Measurements from ENCODE around the gene RAPSN.

RAPSN gene

GRCh38 chr11:47390422-47390760 lies 58.5 kb downstream of the RAPSN start:
- no peak for DNase-seq (ENCODE audit: low read depth in 2 of 2)

DNA sequence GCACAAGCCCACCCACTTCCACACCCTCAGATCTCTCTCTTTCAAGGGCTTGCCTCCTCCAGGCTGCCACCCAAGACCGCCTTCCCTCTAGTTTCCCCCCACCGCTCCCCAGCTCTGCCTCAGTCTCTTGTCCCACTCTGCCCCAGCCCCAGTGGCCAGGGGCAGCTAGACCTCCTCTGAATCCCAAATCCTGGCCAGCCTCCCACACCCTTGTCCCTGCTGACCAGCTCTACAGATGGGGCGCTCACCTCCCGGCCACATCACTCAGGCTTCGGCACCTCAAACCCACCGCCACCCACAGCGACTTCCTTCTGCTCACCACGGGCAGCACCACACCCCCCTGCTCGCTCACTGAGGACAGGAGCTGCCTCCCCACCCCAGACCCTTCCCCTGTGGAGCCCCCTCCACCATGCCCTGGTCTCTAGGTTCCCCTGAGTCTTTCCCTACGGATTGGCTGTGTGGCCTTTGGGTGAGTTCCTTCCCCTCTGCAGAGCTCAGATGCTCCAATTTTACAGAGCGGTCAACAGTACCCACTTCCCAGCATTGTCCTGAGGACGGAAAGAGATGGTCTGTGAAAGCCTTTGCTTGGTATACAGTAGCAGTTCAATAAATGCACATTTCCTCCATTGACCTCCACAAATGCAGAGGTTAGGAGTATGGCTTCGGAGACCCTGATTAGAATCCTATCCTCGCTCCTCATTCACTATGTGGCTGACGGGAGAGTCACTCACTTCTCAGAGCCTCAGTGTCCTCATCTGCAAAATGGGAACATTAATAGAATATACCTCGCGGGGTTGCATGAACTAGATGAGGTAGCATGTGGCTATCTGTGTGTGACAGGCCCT lies 59.1 kb downstream of the RAPSN start:
- DNase-seq (ENCODE audit: low read depth in 2 of 2): no peak

- no peak for DNase-seq (ENCODE audit: low read depth in 2 of 2)
Observed at GRCh38 chr11:47388697-47389576, 60.0 kb downstream of the RAPSN start.

DNA sequence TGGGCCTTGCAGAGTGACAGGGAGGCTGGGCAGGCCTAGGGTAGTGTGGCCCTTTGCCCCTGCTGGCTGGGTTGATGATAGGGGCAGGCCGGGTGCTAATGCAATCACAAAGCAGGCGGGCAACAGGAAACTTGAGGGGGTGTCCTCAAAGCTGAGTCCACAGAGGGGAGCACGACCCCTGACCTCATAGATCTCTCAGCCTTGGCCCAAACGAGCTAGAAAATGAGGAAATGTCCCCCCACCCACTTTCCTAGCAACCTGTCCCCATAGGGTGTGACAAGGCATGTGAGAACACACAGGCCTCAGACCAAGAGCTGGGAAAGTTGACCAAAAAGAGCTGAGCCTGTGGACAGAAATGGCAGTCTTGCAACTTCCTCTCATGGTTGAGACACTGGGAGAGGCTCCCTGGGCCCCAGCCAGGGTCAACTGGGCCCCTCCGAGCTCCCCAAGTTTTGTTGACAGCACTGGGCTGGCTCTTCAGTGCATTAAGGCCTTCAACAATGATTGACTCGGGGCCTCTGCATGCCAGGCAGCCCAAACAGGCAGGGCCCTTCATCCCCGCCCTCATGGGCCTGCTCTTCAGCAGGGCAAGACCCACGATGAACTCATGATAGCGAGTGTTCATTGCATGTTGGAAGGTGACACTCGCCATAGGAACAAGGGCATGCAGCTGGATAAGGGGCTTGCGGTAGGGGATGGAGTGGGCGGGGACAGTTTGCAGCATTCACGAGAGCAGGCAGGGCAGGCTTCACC lies 60.8 kb downstream of the RAPSN start:
- no peak for DNase-seq (ENCODE audit: low read depth in 2 of 2)
